ENCODE results near the gene ACHE.
"Not testable (repeated sequence)": the region's sequence is repeated elsewhere in the genome, so short reads cannot be mapped to it uniquely, and the experiment has no call there.

ACHE gene

DNA sequence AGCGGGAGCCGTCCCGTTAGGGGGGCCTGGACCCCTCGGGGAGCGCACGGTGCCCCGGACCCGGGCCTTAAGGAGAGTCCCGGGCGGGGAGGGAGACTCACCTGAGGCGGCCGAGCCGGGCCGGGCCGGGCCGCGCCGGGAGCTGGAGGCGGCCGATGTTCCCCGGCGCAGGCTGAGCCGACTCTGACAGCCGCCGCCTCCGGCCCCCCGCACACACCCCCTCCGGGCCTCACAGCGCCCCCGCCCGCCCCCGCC, at the start of gene ACHE:
Gene ACHE, minus strand, starts transcription at position 188 of the 255 bp plus-strand sequence. CDS start 1,656 bp downstream, outside the sequence.
- DNase-seq = no peak

DNA sequence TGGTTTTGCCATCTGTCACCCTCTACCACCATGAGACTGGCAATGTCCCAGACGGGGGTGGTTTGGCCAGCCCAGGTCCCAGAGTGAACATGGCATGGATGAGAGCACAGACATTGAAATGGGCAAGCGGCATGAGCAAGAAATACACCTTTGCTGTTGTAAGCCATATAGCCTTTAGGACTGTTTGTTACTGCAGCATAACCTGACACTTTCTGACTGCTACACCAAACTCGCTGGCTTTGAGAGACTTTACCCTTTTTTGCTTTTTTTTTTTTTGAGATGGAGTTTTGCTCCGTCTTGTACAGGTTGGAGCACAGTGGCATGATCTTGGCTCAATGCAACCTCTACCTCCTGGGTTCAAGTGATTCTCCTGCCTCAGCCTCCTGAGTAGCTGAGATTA, 48.5 kb upstream of the ACHE start:
- no peak for DNase-seq

- no peak for DNase-seq
Measured at GRCh38 chr7:100943693-100944092, 48.0 kb upstream of the ACHE start.

DNA sequence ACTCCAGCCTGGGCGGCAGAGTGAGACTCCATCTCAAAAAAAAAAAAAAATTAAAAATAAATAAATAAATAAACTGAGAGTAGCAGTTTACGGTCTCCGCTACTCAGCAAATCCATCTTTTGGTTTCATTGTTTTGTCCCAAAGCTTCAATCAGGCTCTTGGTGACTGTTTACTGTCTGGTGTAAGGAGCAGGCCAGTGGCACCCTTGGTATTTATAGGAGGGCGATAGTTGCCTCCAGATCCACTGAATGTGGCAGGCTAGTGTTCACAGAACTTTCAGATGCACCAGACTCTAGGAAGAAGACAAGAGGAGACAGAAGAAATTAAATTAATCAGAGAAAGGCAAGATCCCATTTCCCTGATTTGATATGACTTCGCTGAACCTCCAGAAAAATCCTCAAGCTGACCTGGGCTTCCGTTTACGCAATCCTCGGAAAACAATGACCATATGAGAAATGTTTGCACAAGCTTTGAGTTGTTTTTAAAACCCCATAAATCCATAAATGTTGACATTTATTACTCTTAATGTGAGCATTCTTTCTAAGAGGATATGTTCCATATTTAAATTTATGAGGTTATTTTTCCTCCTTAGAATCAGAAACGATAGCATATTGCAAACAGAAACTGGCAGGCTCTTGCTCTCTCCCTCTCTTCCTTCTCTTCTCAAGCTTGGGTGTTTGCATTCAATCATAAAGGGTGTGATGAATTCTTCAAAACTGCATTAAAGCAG, 46.5 kb upstream of the ACHE start:
- DNase-seq = no peak

- not testable (repeated sequence) for DNase-seq
Measured at GRCh38 chr7:100936167-100936566, 40.5 kb upstream of the ACHE start.

DNA sequence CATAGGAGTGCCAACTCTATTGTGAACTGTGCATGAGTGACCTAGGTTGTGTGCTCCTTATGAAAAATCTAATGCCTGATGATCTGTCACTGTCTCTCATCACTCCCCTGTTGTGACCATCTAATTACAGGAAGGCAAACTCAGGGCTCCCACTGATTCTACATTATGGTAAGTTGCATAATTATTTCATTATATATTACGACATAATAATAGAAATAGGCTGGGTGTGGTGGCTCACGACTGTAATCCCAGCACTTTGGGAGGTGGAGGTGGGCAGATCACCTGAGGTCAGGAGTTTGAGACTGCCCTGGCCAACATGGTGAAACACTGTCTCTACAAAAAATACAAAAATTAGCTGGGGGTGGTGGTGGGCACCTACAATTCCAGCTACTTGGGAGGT, 39.7 kb upstream of the ACHE start:
- DNase-seq = not testable (repeated sequence)

- no peak for DNase-seq
Measured at GRCh38 chr7:100933734-100934133, 38.0 kb upstream of the ACHE start.

DNA sequence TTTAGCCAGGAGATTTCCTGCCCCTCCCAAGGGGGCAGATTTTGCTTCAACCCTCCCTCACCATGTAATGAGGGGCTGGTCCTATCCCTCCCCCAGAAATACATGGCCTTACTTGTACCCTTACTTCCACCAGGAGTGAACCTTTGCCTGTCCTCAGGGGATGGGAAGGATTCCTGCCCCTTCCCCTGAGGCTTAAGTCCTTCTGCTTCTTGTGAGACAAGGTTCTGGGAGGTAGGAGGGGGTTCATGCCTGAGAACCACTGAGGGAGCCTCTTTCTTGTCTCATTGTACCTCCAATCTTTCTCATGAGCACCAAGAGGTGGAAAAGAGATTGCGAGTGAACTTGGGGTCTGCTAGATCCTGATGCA, 34.1 kb upstream of the ACHE start:
- DNase-seq = no peak

DNA sequence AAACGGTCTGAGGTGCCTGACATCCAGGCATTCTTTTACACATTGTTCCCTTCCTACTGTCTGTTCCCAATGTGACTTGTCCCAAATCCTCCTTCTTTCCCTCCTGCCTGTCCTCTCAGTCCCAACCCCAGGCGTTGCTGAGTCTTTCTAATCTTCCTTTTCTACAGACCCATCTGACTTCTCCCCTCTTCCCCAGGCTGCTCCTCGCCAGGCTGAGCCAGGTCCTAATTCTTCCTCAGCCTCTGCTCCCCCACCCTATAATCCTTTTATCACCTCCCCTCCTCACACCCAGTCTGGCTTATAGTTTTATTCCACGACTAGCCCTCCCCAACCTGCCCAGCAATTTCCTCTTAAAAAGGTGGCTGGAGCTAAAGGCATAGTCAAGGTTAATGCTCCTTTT, 27.9 kb upstream of the ACHE start:
- not testable (repeated sequence) for DNase-seq

- DNase-seq = no peak
Measured at GRCh38 chr7:100921039-100921438, 25.4 kb upstream of the ACHE start.

DNA sequence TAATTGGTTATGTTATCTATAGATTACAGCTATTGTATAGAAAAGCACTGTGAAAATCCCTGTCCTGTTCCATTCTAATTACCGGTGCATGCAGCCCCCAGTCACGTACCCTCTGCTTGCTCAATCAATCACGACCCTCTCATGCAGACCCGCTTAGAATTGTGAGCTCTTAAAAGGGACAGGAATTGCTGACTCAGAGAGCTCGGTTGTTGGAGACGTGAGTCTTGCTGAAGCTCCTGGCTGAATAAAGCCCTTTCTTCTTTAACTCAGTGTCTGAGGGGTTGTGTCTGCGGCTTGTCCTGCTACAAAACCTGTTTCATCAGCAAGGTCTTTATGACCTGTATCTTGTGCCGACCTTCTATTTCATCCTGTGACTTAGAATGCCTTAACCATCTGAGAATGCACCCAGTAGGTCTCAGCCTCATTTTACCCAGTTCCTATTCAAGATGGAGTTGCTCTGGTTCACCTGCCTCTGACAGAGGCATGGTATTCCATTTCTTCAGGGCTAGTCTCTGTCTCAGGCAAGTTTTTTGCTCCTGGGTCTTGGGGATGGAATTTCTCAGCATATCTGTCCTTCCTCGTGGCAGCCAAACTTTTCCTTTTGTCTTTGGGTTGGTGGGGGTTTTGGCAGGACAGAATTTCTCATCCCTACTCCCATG, 24.2 kb upstream of the ACHE start:
- DNase-seq = not testable (repeated sequence)

DNA sequence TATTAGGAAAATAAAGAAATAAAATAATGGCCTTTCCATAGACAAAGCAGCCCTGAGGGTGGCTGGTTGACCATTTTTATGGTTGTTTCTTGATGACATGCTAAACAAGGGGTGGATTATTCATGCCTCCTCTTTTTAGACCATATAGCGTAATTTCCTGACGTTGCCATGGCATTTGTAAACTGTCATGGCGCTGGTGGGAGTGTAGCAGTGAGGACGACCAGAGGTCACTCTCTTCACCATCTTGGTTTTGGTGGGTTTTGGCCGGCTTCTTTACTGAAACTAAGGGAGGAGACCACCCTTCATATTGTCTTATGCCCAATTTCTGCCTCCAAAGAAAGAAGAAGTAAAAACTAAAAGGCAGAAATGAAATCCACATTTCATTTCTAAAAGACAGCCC, 23.6 kb upstream of the ACHE start:
- not testable (repeated sequence) for DNase-seq

DNA sequence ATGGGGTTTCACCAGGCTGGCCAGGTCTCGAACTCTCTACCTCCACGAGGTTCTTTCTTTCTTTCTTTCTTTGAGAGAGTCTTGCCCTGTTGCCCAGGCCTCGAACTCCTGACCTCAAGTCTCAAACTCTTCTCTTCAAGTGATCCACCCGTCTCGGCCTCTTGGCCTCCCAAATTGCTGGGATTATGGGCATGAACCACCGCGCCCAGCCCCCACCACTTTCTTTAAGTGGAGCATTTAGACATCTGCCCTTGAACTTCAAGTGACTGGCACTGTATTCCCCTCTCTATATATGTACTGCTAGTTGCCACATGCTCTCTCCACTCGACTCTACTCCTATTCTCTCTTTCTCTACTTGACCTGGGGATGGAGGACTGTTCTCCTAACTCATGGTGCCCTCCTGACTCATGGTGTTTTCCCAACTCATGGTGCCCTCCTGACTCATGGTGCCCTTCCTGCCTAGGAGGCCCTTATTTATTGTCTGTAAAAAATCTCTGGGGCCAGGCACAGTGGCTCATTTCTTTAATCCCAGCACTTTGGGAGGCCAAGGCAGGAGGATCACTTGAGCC, 19.3 kb upstream of the ACHE start:
- DNase-seq = no peak

DNA sequence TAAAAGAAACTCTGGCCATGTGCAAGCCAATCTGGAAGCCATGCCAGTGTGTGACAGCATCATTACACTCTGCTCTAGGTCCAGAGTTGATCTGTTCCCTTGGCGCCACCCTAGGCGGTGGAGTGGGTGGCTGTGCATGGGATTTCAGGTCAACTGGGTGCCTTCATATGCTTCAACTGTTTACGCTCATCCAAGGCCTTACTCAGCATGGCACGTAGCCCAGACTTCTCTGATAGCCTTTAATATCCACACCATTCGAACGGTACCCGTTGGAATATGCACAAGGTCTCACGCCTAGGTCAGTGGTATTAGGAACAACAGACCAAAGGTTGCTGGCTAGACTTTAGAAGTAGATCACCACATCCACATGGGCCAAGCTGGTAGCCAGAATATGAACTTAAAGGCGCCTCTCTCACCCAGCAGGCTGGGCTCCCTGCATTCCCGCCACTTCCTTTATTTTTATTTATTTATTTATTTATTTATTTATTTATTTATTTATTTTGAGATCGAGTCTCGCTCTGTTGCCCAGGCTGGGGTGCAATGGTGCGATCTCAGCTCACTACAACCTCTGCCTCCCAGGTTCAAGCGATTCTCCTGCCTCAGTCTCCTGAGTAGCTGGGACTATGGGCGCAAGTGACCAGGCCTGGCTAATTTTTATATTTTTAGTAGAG, 18.7 kb upstream of the ACHE start:
- no peak for DNase-seq

GRCh38 chr7:100911484-100911883, 15.8 kb upstream of the ACHE start:
- no peak for DNase-seq

DNA sequence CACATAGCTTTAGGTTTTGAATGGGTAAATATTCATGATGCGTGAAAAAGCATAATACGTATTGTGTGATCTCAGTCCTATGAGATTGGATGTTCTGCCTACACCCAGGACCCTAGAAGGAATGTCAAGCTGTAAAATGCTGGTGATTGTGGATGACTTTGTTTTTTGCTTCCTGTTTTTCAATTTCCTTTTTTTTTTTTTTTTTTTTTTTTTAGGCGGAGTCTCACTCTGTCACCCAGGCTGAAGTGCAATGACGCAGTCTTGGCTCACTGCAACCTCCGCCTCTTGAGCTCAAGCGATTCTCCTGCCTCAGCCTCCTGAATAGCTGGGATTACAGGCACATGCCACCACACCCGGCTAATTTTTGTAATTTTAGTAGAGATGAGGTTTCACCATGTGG, 14.8 kb upstream of the ACHE start:
- peak; percentile 70 for DNase-seq

- DNase-seq = no peak
Measured at GRCh38 chr7:100908512-100908911, 12.8 kb upstream of the ACHE start.

DNA sequence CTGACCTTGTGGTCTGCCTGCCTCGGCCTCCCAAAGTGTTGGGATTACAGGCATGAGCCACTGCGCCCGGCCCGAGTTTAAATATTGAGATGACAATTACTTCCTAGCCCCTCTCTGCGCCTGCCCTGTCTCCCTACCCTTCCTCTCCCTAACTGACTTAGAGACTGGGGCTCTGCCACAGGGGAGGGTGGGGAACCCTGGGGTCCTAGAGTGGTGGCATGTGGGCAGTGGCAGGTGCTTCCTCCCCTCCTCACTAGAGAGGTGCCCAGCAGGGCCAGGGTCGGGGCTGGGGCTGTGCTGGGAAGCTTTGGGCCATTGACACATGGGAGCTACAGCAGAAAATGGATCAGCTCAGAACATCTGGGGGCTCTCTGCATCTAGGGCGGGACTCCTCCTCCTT, 7.0 kb upstream of the ACHE start:
- DNase-seq = no peak

DNA sequence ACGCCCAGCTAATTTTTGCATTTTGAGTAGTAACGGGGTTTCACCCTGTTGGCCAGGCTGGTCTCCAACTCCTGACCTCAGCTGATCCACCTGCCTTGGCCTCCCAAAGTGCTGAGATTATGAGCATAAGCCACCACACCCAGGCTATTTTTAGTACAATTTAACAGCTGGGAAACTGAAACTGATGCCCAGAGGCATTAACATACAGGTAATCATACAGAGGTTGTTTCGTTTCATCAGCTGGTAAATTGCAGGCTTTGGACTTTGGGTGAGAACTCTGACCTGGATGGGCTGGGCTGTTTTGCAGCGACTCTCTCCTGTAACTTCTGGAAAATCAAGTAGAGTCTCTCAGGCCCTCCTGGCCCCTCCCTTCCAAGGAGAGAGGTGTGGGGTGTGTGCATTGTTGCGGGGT, 6.2 kb upstream of the ACHE start:
- no peak for DNase-seq

DNA sequence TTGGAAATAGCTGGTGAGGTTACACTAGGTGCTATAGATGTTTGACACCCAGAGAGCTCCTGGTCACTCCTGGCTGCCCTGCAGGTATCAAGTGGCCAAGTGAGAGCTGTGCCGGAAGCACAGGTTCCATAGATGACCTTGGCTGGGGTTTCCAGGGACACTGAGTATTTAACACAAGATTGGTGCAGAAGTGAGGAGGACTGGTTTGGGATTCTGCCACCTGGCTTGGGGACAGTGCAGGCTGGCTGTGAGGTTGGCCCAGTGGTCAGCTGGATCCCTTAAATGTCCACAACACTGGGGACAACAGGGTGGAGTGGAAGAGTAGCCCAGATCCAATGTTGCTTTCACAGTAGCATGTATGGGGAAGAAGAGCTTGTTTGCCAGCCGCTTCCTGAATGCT, 5.3 kb upstream of the ACHE start:
- no peak for DNase-seq

DNA sequence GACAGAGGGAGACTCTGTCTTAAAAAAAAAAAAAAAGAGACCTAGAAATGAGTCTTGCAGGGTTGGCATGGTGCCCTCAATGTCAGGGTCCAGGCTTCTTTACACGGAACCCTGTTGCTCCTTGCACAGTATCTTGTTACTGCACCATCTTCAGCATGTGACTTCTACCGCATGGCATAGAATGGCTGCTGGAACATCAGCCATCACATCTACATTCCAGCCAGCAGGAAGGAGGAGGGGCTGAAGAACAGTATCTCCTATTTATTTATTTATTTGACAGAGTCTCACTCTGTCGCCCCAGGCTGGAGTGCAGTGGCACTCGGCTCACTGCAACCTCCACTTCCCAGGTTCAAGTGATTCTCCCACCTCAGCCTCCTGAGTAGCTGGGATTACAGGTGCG, 3.7 kb upstream of the ACHE start:
- no peak for DNase-seq

DNA sequence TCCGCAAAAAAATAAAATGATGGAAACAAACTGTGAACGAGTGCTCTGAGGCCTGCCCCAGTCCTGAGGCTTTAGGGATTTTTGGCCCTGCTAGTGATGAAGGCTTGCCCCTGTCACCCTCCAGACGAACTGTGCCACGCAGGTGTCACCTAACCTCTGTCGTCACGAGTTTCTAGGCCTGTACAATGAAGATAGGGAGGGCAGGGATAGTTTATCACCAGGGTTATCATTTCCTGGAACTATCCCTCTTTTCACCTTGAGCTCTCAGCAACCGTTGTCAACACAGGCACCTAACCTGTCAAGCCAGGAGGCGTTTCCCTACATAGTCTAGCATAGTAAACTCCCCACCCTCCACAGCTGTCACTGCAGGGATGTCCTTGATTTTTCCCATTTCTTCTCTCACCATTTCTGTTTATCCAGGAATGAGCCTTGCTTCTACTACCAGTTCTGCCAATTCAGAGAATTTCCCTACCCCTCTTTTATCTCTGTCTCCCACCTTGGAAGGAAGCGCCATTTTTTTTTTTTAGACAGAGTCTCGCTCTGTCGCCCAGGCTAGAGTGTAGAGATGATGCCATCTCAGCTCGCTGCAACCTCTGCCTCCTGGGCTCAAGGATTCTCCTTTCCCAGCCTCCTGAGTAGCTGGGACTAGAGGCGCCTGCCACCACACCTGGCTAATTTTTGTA, 2.2 kb upstream of the ACHE start:
- DNase-seq = no peak
